IPS DF 19.7 (cell line): ENCODE measurements around the gene ARHGEF3.
"Not testable (repeated sequence)": the region's sequence is repeated elsewhere in the genome, so short reads cannot be mapped to it uniquely, and the experiment has no call there.

Experiments used
- DNase-seq: peaks from one replicate; pipeline ENCODE4 v3.0.0-alpha.2; 2013; ENCODE audit warnings: low read depth, low spot score

Gene ARHGEF3

GRCh38 chr3:56771376-56771775, 30.4 kb downstream of the ARHGEF3 start:
- no peak for DNase-seq

- DNase-seq = no peak
Measured at GRCh38 chr3:56769116-56769707, 32.5 kb downstream of the ARHGEF3 start.

GRCh38 chr3:56764904-56765547, 36.7 kb downstream of the ARHGEF3 start:
- DNase-seq = no peak

- DNase-seq = no peak
Measured at GRCh38 chr3:56764184-56764583, 37.6 kb downstream of the ARHGEF3 start.

GRCh38 chr3:56763233-56763632, 38.5 kb downstream of the ARHGEF3 start:
- no peak for DNase-seq

GRCh38 chr3:56762718-56763117, 39.0 kb downstream of the ARHGEF3 start:
- no peak for DNase-seq

- DNase-seq = no peak
Measured at GRCh38 chr3:56761887-56762651, 39.7 kb downstream of the ARHGEF3 start.

- no peak for DNase-seq
Measured at GRCh38 chr3:56761023-56761422, 40.7 kb downstream of the ARHGEF3 start.

- no peak for DNase-seq
Measured at GRCh38 chr3:56759532-56759931, 42.2 kb downstream of the ARHGEF3 start.

- DNase-seq = no peak
Measured at GRCh38 chr3:56758539-56758981, 43.2 kb downstream of the ARHGEF3 start.

- DNase-seq = not testable (repeated sequence)
Measured at GRCh38 chr3:56758042-56758441, 43.7 kb downstream of the ARHGEF3 start.

GRCh38 chr3:56754741-56755417, 46.9 kb downstream of the ARHGEF3 start:
- DNase-seq = no peak

GRCh38 chr3:56753206-56753820, 48.4 kb downstream of the ARHGEF3 start:
- DNase-seq = no peak

- DNase-seq = no peak
Measured at GRCh38 chr3:56751056-56751707, 50.6 kb downstream of the ARHGEF3 start.

GRCh38 chr3:56748663-56749231, 53.0 kb downstream of the ARHGEF3 start:
- DNase-seq = no peak

- no peak for DNase-seq
Measured at GRCh38 chr3:56747150-56747549, 54.6 kb downstream of the ARHGEF3 start.

- no peak for DNase-seq
Measured at GRCh38 chr3:56744016-56744415, 57.7 kb downstream of the ARHGEF3 start.

GRCh38 chr3:56742887-56743286, 58.9 kb downstream of the ARHGEF3 start:
- no peak for DNase-seq

GRCh38 chr3:56739036-56739435, 62.7 kb downstream of the ARHGEF3 start:
- DNase-seq = no peak

GRCh38 chr3:56737006-56737405, 64.7 kb downstream of the ARHGEF3 start:
- no peak for DNase-seq

GRCh38 chr3:56732109-56732508, 69.6 kb downstream of the ARHGEF3 start:
- DNase-seq = no peak
